HG03442 (cell line): ENCODE results near the gene IGSF21.

Source experiments
- ATAC-seq: cut with Tn5 transposase; IDR thresholded peaks from one replicate; pipeline ENCODE4 v1.9.1; 2021; ENCODE audit warnings: mild to moderate bottlenecking, moderate library complexity; ENCODE audit not compliant: unreplicated experiment

The IGSF21 gene

GRCh38 chr1:18319099-18319498 is 211.5 kb downstream of the IGSF21 start:
- ATAC-seq, result no peak

- ATAC-seq, result no peak
Measured at GRCh38 chr1:18320051-18320450, 212.5 kb downstream of the IGSF21 start.

- no peak for ATAC-seq
Measured at GRCh38 chr1:18322368-18323032, 214.9 kb downstream of the IGSF21 start.

GRCh38 chr1:18323259-18323658 is 215.7 kb downstream of the IGSF21 start:
- no peak for ATAC-seq

- ATAC-seq, result no peak
Measured at GRCh38 chr1:18324246-18324645, 216.6 kb downstream of the IGSF21 start.

GRCh38 chr1:18325136-18325535 is 217.5 kb downstream of the IGSF21 start:
- ATAC-seq, result no peak

- no peak for ATAC-seq
Measured at GRCh38 chr1:18326211-18326897, 218.8 kb downstream of the IGSF21 start.

GRCh38 chr1:18327650-18328049 is 220.1 kb downstream of the IGSF21 start:
- no peak for ATAC-seq

- no peak for ATAC-seq
Measured at GRCh38 chr1:18328803-18329202, 221.2 kb downstream of the IGSF21 start.

GRCh38 chr1:18329469-18330253 is 222.1 kb downstream of the IGSF21 start:
- ATAC-seq, result no peak

- ATAC-seq, result no peak
Measured at GRCh38 chr1:18332576-18332975, 225.0 kb downstream of the IGSF21 start.

GRCh38 chr1:18333220-18333619 is 225.6 kb downstream of the IGSF21 start:
- no peak for ATAC-seq

- ATAC-seq, result no peak
Measured at GRCh38 chr1:18336801-18337200, 229.2 kb downstream of the IGSF21 start.

GRCh38 chr1:18337757-18338156 is 230.2 kb downstream of the IGSF21 start:
- ATAC-seq, result no peak

GRCh38 chr1:18339161-18339560 is 231.6 kb downstream of the IGSF21 start:
- ATAC-seq, result no peak

- ATAC-seq, result no peak
Measured at GRCh38 chr1:18340158-18340764, 232.7 kb downstream of the IGSF21 start.

GRCh38 chr1:18340787-18341186 is 233.2 kb downstream of the IGSF21 start:
- no peak for ATAC-seq

GRCh38 chr1:18341291-18342069 is 233.9 kb downstream of the IGSF21 start:
- ATAC-seq, result no peak

- ATAC-seq, result no peak
Measured at GRCh38 chr1:18342744-18343143, 235.1 kb downstream of the IGSF21 start.

- ATAC-seq, result no peak
Measured at GRCh38 chr1:18343581-18343980, 236.0 kb downstream of the IGSF21 start.

- ATAC-seq, result no peak
Measured at GRCh38 chr1:18344755-18345154, 237.2 kb downstream of the IGSF21 start.
